C4-2B (cell line): ENCODE measurements around the gene TAF11L7.
"Not testable (repeated sequence)": the region's sequence is repeated elsewhere in the genome, so short reads cannot be mapped to it uniquely, and the experiment has no call there.

ENCODE experiments used
- H3K27ac ChIP-seq: fragments of 450-650 bp; 2 replicates; pipeline ENCODE4 v1.5.1; 2017
- ZFX ChIP-seq: fragments of 450-650 bp; IDR thresholded peaks from 2 replicates; pipeline ENCODE4 v1.6.1; 2017
- TF ChIP-seq, protein P1 (sequence below): fragments of 450-650 bp; conservative IDR thresholded peaks from 2 replicates; pipeline ENCODE4 v1.5.1; 2017; ENCODE audit warnings: mild to moderate bottlenecking

The TAF11L7 gene

DNA sequence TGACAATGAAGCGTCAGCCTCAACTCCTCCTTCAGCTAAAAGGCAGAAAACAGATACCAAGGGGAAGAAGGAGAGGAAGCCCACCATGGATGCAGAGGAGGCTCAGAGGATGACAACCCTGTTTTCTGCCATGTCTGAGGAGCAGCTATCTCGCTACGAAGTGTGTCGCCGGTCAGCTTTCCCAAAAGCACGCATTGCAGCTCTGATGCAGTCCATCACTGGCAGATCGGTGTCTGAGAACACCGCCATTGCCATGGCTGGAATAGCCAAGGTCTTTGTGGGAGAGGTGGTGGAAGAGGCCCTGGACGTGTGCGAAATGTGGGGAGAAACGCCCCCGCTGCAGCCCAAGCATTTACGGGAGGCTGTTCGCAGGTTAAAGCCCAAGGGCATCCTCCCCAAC lies 19.4 kb upstream of the TAF11L7 start:
- no peak overlapping the region for H3K27ac ChIP-seq
- TF ChIP-seq, protein P1, sequence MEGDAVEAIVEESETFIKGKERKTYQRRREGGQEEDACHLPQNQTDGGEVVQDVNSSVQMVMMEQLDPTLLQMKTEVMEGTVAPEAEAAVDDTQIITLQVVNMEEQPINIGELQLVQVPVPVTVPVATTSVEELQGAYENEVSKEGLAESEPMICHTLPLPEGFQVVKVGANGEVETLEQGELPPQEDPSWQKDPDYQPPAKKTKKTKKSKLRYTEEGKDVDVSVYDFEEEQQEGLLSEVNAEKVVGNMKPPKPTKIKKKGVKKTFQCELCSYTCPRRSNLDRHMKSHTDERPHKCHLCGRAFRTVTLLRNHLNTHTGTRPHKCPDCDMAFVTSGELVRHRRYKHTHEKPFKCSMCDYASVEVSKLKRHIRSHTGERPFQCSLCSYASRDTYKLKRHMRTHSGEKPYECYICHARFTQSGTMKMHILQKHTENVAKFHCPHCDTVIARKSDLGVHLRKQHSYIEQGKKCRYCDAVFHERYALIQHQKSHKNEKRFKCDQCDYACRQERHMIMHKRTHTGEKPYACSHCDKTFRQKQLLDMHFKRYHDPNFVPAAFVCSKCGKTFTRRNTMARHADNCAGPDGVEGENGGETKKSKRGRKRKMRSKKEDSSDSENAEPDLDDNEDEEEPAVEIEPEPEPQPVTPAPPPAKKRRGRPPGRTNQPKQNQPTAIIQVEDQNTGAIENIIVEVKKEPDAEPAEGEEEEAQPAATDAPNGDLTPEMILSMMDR, result no peak
- TF ChIP-seq ZFX, result no peak

DNA sequence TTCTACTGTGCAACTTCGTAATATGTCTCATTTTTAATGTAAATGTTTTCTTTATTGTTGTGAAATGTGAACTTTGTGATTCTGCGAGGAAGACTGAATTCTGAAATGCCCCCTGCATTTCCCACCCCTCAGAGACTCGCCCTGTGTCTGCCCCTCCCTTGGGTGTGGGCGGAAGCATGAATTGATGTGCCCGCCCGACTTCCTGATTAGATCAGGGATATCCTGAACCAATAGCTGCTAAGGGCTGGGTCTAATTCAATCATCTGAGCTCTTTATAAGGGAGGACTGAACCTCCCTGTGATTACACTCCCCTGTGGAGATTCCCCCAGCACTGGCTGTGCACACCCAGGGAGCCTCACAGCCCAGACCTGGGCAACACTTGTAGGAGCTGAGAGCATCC lies 18.3 kb upstream of the TAF11L7 start, which contains the start of gene TAF11L11:
TAF11L11 (plus strand) TSS at position 304 of the 400 bp plus-strand sequence.
- not testable (repeated sequence) for H3K27ac ChIP-seq

DNA sequence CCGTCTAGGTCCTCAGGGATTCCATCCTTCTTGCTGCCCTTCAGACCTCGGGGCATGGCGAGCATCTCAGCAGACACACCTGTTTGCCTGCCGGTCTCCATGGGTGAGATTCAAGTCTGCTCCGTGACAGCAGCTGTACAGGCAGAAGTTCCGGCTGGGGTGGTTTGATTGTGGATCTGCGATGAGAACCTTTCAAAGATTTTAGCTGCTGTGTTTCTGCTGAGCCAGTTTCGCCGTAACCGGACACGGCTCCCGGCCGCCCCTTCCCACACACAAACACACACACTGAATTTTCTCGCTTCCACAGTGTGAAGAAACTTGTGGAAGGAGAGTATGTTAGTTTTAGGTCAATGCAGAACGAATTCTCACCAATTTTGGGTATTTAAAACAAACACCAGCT lies 12.2 kb upstream of the TAF11L7 start, which contains the start of gene TAF11L10:
TAF11L10 (minus strand) TSS at position 101 of the 400 bp plus-strand sequence.
- H3K27ac ChIP-seq, result not testable (repeated sequence)

DNA sequence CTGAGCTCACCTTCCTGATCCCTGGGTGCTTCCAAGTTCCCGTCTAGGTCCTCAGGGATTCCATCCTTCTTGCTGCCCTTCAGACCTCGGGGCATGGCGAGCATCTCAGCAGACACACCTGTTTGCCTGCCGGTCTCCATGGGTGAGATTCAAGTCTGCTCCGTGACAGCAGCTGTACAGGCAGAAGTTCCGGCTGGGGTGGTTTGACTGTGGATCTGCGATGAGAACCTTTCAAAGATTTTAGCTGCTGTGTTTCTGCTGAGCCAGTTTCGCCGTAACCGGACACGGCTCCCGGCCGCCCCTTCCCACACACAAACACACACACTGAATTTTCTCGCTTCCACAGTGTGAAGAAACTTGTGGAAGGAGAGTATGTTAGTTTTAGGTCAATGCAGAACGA lies 8.7 kb upstream of the TAF11L7 start, which contains the start of gene TAF11L9:
TAF11L9 (minus strand) TSS at position 140 of the 400 bp plus-strand sequence.
- not testable (repeated sequence) for H3K27ac ChIP-seq

DNA sequence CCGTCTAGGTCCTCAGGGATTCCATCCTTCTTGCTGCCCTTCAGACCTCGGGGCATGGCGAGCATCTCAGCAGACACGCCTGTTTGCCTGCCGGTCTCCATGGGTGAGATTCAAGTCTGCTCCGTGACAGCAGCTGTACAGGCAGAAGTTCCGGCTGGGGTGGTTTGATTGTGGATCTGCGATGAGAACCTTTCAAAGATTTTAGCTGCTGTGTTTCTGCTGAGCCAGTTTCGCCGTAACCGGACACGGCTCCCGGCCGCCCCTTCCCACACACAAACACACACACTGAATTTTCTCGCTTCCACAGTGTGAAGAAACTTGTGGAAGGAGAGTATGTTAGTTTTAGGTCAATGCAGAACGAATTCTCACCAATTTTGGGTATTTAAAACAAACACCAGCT lies 5.3 kb upstream of the TAF11L7 start, which contains the start of gene TAF11L8:
TAF11L8 (minus strand) TSS at position 101 of the 400 bp plus-strand sequence.
- not testable (repeated sequence) for H3K27ac ChIP-seq
